AG04450 (cell line): Measurements from ENCODE around the gene ZFAND2A. TPM values are rescaled to one million over a fixed set of nuclear protein-coding genes. Genes with fewer than 3 reads are reported as not detected.
"Not testable (repeated sequence)": the region's sequence is repeated elsewhere in the genome, so short reads cannot be mapped to it uniquely, and the experiment has no call there.

ENCODE experiments used
- CTCF ChIA-PET: fragments of 300-600, 350-600 bp; formaldehyde crosslinking; extraction: SDS; loops from one replicate; lab custom pipeline; 2022; ENCODE audit warnings: antibody characterized with exemption, inconsistent platforms; lab: Charles Lee
- POLR2A ChIA-PET: fragments of 350-600 bp; formaldehyde crosslinking; extraction: SDS; loops from one replicate; lab custom pipeline; 2021; ENCODE audit warnings: antibody characterized with exemption, inconsistent platforms; lab: Yijun Ruan, JAX
- DNase-seq: peaks from one replicate; pipeline ENCODE4 v3.0.0-alpha.2; 2011; ENCODE audit warnings: low read depth, low spot score
- H3K27ac ChIP-seq: one replicate; pipeline ENCODE4 v1.5.1; 2012; ENCODE audit warnings: low read depth, low read length, control low read depth
- H3K27me3 ChIP-seq: one replicate; pipeline ENCODE4 v1.6.0; 2012; ENCODE audit warnings: low read length; ENCODE audit not compliant: control insufficient read depth, insufficient read depth
- H3K4me3 ChIP-seq: 2 replicates; pipeline ENCODE4 v1.5.1; 2011; ENCODE audit warnings: mild to moderate bottlenecking, low read depth, low read length, control low read depth
- H3K9me3 ChIP-seq: 2 replicates; pipeline ENCODE4 v1.5.1; 2012; ENCODE audit warnings: low read length; ENCODE audit not compliant: control insufficient read depth, insufficient read depth
- CTCF ChIP-seq: IDR thresholded peaks from 2 replicates; pipeline ENCODE4 v1.5.1; 2011; ENCODE audit warnings: low read depth, low read length, control low read depth, inconsistent platforms
- polyA plus RNA-seq: library from polyadenylated mRNA; depleted of rRNA; stranded (reverse); fragments of >200 nt; gene quantifications from 2 replicates; pipeline ENCODE4 v1.2.3, GENCODE V29; 2011

ZFAND2A gene
- polyA plus RNA-seq, 1 experiment = 38.9 TPM

- H3K4me3 ChIP-seq = no peak overlapping the region
- H3K27me3 ChIP-seq = no peaks in the 10 kb centered on the region
- DNase-seq = no peak
- no peak for TF ChIP-seq CTCF
- H3K27ac ChIP-seq = no peak overlapping the region
- ChIA-PET POLR2A (interaction anchor here (0.6 kb wide), 1 partner anchor 263 kb away, joined by 6 read pairs; no protein-coding TSS in a partner anchor), CTCF (interaction anchor here (0.9 to 1.1 kb wide), 2 partner anchors 13 to 318 kb away, joined by 3 read pairs; no protein-coding TSS in a partner anchor)
- H3K9me3 ChIP-seq = peaks cover 3% of the 10 kb centered on the region; the same call in 1 of the 2 replicates
These were observed 3.0 kb downstream of the ZFAND2A start for GRCh38 chr7:1156782-1157535.

- H3K27ac ChIP-seq, H3K27me3 ChIP-seq, H3K4me3 ChIP-seq, H3K9me3 ChIP-seq, DNase-seq, CTCF ChIA-PET: not testable (repeated sequence)
- POLR2A ChIA-PET = interaction anchor here (0.6 kb wide), 1 partner anchor 219 kb away, joined by 5 read pairs; no protein-coding TSS in a partner anchor
These were observed 3.9 kb downstream of the ZFAND2A start for GRCh38 chr7:1155818-1156781.

GRCh38 chr7:1154172-1154739, 5.7 kb downstream of the ZFAND2A start:
- POLR2A ChIA-PET = no interaction called here
- Histone ChIP-seq H3K4me3 (no peak overlapping the region), H3K27me3 (no peaks in the 10 kb centered on the region), H3K27ac (no peak overlapping the region), H3K9me3 (no peaks in the 10 kb centered on the region)
- CTCF ChIA-PET = no interaction called here
- TF ChIP-seq CTCF = no peak
- DNase-seq = no peak

- no peak for TF ChIP-seq CTCF
- H3K27ac ChIP-seq = no peak overlapping the region
- H3K4me3 ChIP-seq = no peak overlapping the region
- DNase-seq = no peak
- ChIA-PET CTCF (no interaction called here), POLR2A (interaction anchor here (1.2 kb wide), 1 partner anchor 14 kb away, joined by 4 read pairs; no protein-coding TSS in a partner anchor)
- H3K9me3 ChIP-seq = no peaks in the 10 kb centered on the region
- no peaks in the 10 kb centered on the region for H3K27me3 ChIP-seq
These were observed 7.5 kb downstream of the ZFAND2A start for GRCh38 chr7:1152492-1152891.
